T-cell (primary cell): Measurements from ENCODE around the gene MCRIP2. TPM values are rescaled to one million over a fixed set of nuclear protein-coding genes. Genes with fewer than 3 reads are reported as not detected.

Experiments used
- ATAC-seq, 4 experiments: fragments of 200-7000 bp in 3 of 4; fragments of 150-1000 bp in 1 of 4; cut with Tn5 transposase; replicated peaks in 1 of 4; 1 replicate in 3 of 4; 2 replicates in 1 of 4; pipeline ENCODE4 v1.10.0; 2021; ENCODE audit warnings: moderate library complexity in 3 of 4, mild to moderate bottlenecking in 2 of 4, moderate number of reproducible peaks in 1 of 4
- CTCF ChIA-PET, 2 donors: fragments of 300-600 bp; sonication (Branson Sonifier 250); formaldehyde crosslinking; loops; one replicate each; lab custom pipeline; 2022; ENCODE audit warnings: antibody characterized with exemption in 2 of 2; lab: Charles Lee
- POLR2A ChIA-PET, 2 donors: fragments of 300-600 bp; sonication (Branson Sonifier 250); formaldehyde crosslinking; loops; one replicate each; lab custom pipeline; 2022; ENCODE audit warnings: antibody characterized with exemption in 2 of 2; lab: Charles Lee
- DNase-seq, 35 experiments: peaks; one replicate each; pipeline versions ENCODE4 v3.0.0 to v3.0.0-alpha.2; 2013 to 2023
- H3K27ac ChIP-seq: one replicate; pipeline ENCODE4 v1.5.1; 2013; ENCODE audit warnings: low read length
- H3K27me3 ChIP-seq, 2 experiments: replicated peaks in 1 of 2; 1 replicate in 1 of 2; 2 replicates in 1 of 2; pipeline versions ENCODE4 v1.6.1 to v1.7.0; 2013; ENCODE audit warnings: low read length in 1 of 2, mixed read lengths in 1 of 2; ENCODE audit not compliant: control insufficient read depth in 2 of 2, insufficient read depth in 2 of 2; ENCODE audit errors: extremely low read depth in 1 of 2
- H3K36me3 ChIP-seq, 2 donors: 1 replicate in 1 of 2; 2 replicates in 1 of 2; pipeline versions ENCODE4 v1.6.1 to v1.7.0; 2013; ENCODE audit warnings: low read length in 1 of 2; ENCODE audit not compliant: control insufficient read depth in 2 of 2, insufficient read depth in 1 of 2; ENCODE audit errors: extremely low read depth in 1 of 2
- H3K4me1 ChIP-seq, 2 experiments: 1 replicate in 1 of 2; 2 replicates in 1 of 2; pipeline versions ENCODE4 v1.6.1 to v1.7.0; 2013; ENCODE audit warnings: low read length in 2 of 2, mixed read lengths in 1 of 2; ENCODE audit not compliant: insufficient read depth in 2 of 2, control insufficient read depth in 1 of 2; ENCODE audit errors: extremely low read depth in 1 of 2
- H3K4me3 ChIP-seq, 2 donors: 1 replicate in 1 of 2; 2 replicates in 1 of 2; pipeline versions ENCODE4 v1.5.1 to v1.7.0; 2013; ENCODE audit warnings: mild to moderate bottlenecking in 2 of 2, low read length in 1 of 2, moderate library complexity in 1 of 2; ENCODE audit not compliant: control insufficient read depth in 1 of 2; ENCODE audit errors: extremely low read depth in 1 of 2
- H3K9me3 ChIP-seq: 2 replicates; pipeline ENCODE4 v1.7.0; 2013
- H3K27ac Mint-ChIP-seq, 2 donors: one replicate each; pipeline ENCODE4 v1.8.0; 2020 to 2021; ENCODE audit warnings: mild to moderate bottlenecking in 2 of 2, mixed read lengths in 2 of 2
- H3K27me3 Mint-ChIP-seq, 2 donors: one replicate each; pipeline ENCODE4 v1.8.0; 2021 to 2022; ENCODE audit warnings: mixed read lengths in 2 of 2
- H3K36me3 Mint-ChIP-seq: one replicate; pipeline ENCODE4 v1.8.0; 2021; ENCODE audit warnings: mixed read lengths
- H3K4me1 Mint-ChIP-seq, 3 donors: one replicate each; pipeline ENCODE4 v1.8.0; 2020 to 2022; ENCODE audit warnings: mixed read lengths in 3 of 3, mild to moderate bottlenecking in 1 of 3
- H3K4me3 Mint-ChIP-seq, 3 donors: one replicate each; pipeline ENCODE4 v1.8.0; 2020 to 2022; ENCODE audit warnings: mild to moderate bottlenecking in 3 of 3, mixed read lengths in 3 of 3, moderate library complexity in 3 of 3
- H3K9me3 Mint-ChIP-seq, 3 donors: one replicate each; pipeline ENCODE4 v1.8.0; 2020 to 2022; ENCODE audit warnings: mixed read lengths in 3 of 3
- WGBS: methylation state at CpG from one replicate; pipeline ENCODE4 v1.1.5; 2013; ENCODE audit warnings: missing lambda C conversion rate; ENCODE audit not compliant: insufficient coverage; 5-methylcytosine and 5-hydroxymethylcytosine counted together
- total RNA-seq, 35 experiments: library from RNA in 6 of 35; stranded (reverse) in 6 of 35; fragments of 120-200 nt in 1 of 35; gene quantifications; one replicate each; pipeline versions ENCODE4 v1.2.1 to v1.2.4 and lab custom pipeline; 2013 to 2026

MCRIP2 gene
- total RNA-seq, 5 donors from 2014 or later (not counting 1 experiment from before 2014, with no cell fraction given) = 19.1 to 43.0 (median 40.0) TPM

GRCh38 chr16:693766-694165 lies 52.1 kb downstream of the MCRIP2 start:
- no peaks in the 10 kb centered on the region for H3K27me3 Mint-ChIP-seq
- CTCF ChIA-PET = no interaction called here
- WGBS = 10% methylated on average over 37 of the region's 37 CpGs
- peak overlapping the region in 2 of 3 donors; percentile 17 to 82 for H3K4me3 Mint-ChIP-seq
- POLR2A ChIA-PET = no interaction called here
- H3K27ac Mint-ChIP-seq = no peak overlapping the region
- H3K9me3 ChIP-seq = no peaks in the 10 kb centered on the region
- peaks cover 0 to 33% of the 10 kb centered on the region in 2 experiments for H3K27me3 ChIP-seq
- H3K4me1 Mint-ChIP-seq = peaks cover 20 to 43% (median 42%) of the 10 kb centered on the region in 3 donors
- ATAC-seq (no peak), DNase-seq (peak in 16 of 35 experiments; percentile 22 to 62 (median 48))
- H3K4me1 ChIP-seq = peaks cover 18 to 62% of the 10 kb centered on the region in 2 experiments
- H3K36me3 Mint-ChIP-seq = no peaks in the 10 kb centered on the region
- no peaks in the 10 kb centered on the region for H3K9me3 Mint-ChIP-seq
- H3K27ac ChIP-seq = peak overlapping the region; percentile 34
- peak overlapping the region in 1 of 2 donors; percentile 11 for H3K4me3 ChIP-seq
- H3K36me3 ChIP-seq = no peaks in the 10 kb centered on the region

DNA sequence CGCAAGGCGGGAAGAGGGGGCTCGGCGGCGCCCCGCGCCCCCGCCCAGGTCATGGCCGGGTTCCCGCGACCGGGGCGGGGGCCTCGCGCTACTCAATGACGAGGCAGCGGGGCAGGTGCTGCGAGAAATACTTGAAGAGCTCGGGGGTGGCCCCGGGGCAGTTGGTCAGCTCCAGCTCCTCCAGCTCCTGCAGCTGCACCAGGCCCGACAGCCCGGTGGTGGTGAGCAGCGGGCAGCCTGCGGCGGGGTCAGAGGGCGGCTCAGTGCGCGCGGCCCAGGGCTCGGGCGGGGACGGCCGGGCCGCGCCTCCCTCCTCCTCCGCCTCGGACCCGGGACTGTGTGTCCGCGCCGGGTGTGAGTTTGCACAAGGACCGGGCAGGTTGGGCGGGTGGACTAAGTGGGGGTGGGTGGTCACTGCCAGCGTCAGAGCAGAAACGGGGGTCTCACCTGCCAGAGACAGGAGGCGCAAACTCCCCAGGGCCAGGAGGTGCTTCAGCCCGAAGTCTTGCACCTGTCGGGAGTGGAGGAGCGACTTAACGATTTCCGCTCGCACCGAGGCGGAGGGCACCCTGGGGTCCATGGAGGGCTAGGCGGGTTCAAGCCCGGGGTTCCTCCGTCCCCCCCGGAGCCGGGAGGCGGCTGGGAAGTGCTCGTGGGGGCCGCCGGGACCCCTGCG lies 52.7 kb downstream of the MCRIP2 start:
- Mint-ChIP-seq H3K36me3 (no peaks in the 10 kb centered on the region), H3K4me3 (peak overlapping the region; percentile 72 to 82 (median 75)), H3K4me1 (peaks cover 20 to 43% (median 41%) of the 10 kb centered on the region in 3 donors), H3K9me3 (no peaks in the 10 kb centered on the region), H3K27me3 (no peaks in the 10 kb centered on the region), H3K27ac (peak overlapping the region in 1 of 2 donors; percentile 66)
- Histone ChIP-seq H3K36me3 (no peaks in the 10 kb centered on the region), H3K4me3 (peak overlapping the region; percentile 66 to 71), H3K27me3 (peaks cover 0 to 36% of the 10 kb centered on the region in 2 experiments), H3K9me3 (no peaks in the 10 kb centered on the region), H3K27ac (no peak overlapping the region), H3K4me1 (peaks cover 19 to 62% of the 10 kb centered on the region in 2 experiments)
- ChIA-PET POLR2A (no interaction called here), CTCF (no interaction called here)
- WGBS = 5% methylated on average over 54 of the region's 64 CpGs
- ATAC-seq = peak in 2 of 4 experiments; percentile 2 to 15
- DNase-seq = peak in 2 of 35 experiments; percentile 24 to 45

- Histone ChIP-seq H3K27ac (no peak overlapping the region), H3K4me3 (peak overlapping the region; percentile 66 to 71), H3K9me3 (no peaks in the 10 kb centered on the region), H3K4me1 (peaks cover 14 to 62% of the 10 kb centered on the region in 2 experiments), H3K27me3 (peaks cover 0 to 39% of the 10 kb centered on the region in 2 experiments), H3K36me3 (no peaks in the 10 kb centered on the region)
- peak; percentile 1 to 17 (median 2) for ATAC-seq
- CTCF ChIA-PET = interaction anchor here in 1 of 2 donors (1.1 kb wide), 1 partner anchor 16 kb away, joined by 5 read pairs; no protein-coding TSS in a partner anchor
- H3K9me3 Mint-ChIP-seq = no peaks in the 10 kb centered on the region
- no peak overlapping the region for H3K27ac Mint-ChIP-seq
- H3K4me3 Mint-ChIP-seq = peak overlapping the region; percentile 28 to 82 (median 72)
- 2% methylated on average over 17 of the region's 37 CpGs for WGBS
- no peaks in the 10 kb centered on the region for H3K36me3 Mint-ChIP-seq
- DNase-seq = no peak
- POLR2A ChIA-PET = interaction anchor here in 1 of 2 donors (0.6 kb wide), 1 partner anchor 19 kb away, joined by 6 read pairs; no protein-coding TSS in a partner anchor
- H3K27me3 Mint-ChIP-seq = no peaks in the 10 kb centered on the region
- H3K4me1 Mint-ChIP-seq = peaks cover 20 to 44% (median 37%) of the 10 kb centered on the region in 3 donors
These were observed 53.3 kb downstream of the MCRIP2 start for GRCh38 chr16:694863-695354.

DNA sequence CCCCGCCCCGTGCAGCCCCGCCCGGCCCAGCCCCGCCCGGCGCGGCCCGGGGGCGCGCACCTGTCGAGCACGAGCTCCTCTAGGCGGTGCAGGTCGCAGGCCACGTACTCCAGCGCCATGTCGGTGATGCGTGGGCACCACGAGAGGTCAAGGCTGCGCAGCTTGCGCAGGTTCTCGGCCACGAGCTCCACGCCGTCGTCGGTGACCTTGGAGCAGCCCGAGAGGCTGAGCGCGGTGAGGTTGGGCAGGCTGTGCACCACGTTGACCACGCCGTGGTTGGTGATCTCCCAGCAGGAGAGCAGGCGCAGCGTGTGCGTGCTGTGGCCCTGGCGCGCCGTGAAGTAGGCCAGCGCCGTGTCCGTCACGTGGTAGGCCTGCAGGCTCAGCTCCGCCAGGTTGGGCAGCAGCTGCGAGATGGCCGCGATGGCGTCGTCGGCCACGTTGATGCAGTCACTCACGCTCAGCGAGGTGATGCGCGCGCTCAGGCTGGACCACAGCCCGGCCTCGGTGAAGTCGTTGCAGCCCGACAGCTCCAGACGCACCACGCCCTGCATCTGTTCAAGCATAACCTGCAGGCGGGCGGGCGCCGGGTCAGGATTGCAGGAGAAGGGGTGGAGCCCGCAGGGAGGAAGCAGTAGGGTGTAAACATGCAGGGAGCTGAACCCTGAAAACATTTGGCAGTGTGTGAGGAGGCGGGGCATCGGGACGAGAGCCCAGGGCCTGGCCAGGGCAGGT lies 53.9 kb downstream of the MCRIP2 start:
- Histone ChIP-seq H3K4me3 (peak overlapping the region; percentile 69 to 71), H3K4me1 (peaks cover 14 to 64% of the 10 kb centered on the region in 2 experiments)

More for the DNA sequence above, 53.9 kb downstream of the MCRIP2 start:
- 1% methylated on average over 62 of the region's 71 CpGs for WGBS
- H3K36me3 ChIP-seq = no peaks in the 10 kb centered on the region
- Mint-ChIP-seq H3K27me3 (no peaks in the 10 kb centered on the region), H3K36me3 (no peaks in the 10 kb centered on the region), H3K4me3 (peak overlapping the region; percentile 82 to 84 (median 84)), H3K9me3 (no peaks in the 10 kb centered on the region), H3K27ac (peak overlapping the region; percentile 84 to 91), H3K4me1 (peaks cover 20 to 44% (median 35%) of the 10 kb centered on the region in 3 donors)
- no peaks in the 10 kb centered on the region for H3K9me3 ChIP-seq
- peak overlapping the region; percentile 39 for H3K27ac ChIP-seq
- ATAC-seq (peak; percentile 72 to 83 (median 76)), DNase-seq (peak in 32 of 35 experiments; percentile 25 to 80 (median 54))
- ChIA-PET CTCF (interaction anchor here in 1 of 2 donors (1.1 kb wide), 1 partner anchor 16 kb away, joined by 5 read pairs; no protein-coding TSS in a partner anchor), POLR2A (interaction anchor here in 1 of 2 donors (0.6 kb wide), 1 partner anchor 19 kb away, joined by 6 read pairs; no protein-coding TSS in a partner anchor)
- H3K27me3 ChIP-seq = peaks cover 0 to 45% of the 10 kb centered on the region in 2 experiments

Other genes starting within 250 kb of the MCRIP2 start
- 10 to 100 TPM; 32.5 to 48.4 (median 41.3) TPM for gene NME4, start 244.6 kb upstream of the MCRIP2 start, total RNA-seq
- 10 to 100 TPM; 10.5 to 17.6 (median 11.3) TPM for gene DECR2, start 239.9 kb upstream of the MCRIP2 start, total RNA-seq
- 10 to 100 TPM; 36.9 to 49.0 (median 44.1) TPM for gene RAB11FIP3, start 216.2 kb upstream of the MCRIP2 start, total RNA-seq
- 10 to 100 TPM; 61.7 to 89.0 (median 82.7) TPM for gene CAPN15, start 114.1 kb upstream of the MCRIP2 start, total RNA-seq
- gene PRR35, start 81.4 kb upstream of the MCRIP2 start, total RNA-seq = not detected
- 1 to 10 TPM; 1.3 to 5.0 (median 3.6) TPM for gene NHLRC4, start 74.8 kb upstream of the MCRIP2 start, total RNA-seq
- 10 to 100 TPM; 38.2 to 86.9 (median 63.1) TPM for gene PIGQ, start 71.9 kb upstream of the MCRIP2 start, total RNA-seq
- gene RAB40C, start 51.8 kb upstream of the MCRIP2 start, total RNA-seq = 10 to 100 TPM; 14.1 to 28.0 (median 24.4) TPM
- 1 to 10 TPM in 3 of 5 donors, under 1 TPM in 2; 0.15 to 1.5 (median 1.0) TPM for gene WFIKKN1, start 10.8 kb upstream of the MCRIP2 start, total RNA-seq
- gene METTL26, start 5.5 kb upstream of the MCRIP2 start, total RNA-seq = 10 to 100 TPM; 42.1 to 94.0 (median 87.2) TPM
- 10 to 100 TPM; 19.7 to 35.7 (median 23.4) TPM for gene WDR90, start 7.5 kb downstream of the MCRIP2 start, total RNA-seq
- 100 to 1,000 TPM; 181 to 320 (median 286) TPM for gene RHOT2, start 26.3 kb downstream of the MCRIP2 start, total RNA-seq
- gene RHBDL1, start 33.8 kb downstream of the MCRIP2 start, total RNA-seq = 1 to 10 TPM; 2.0 to 3.6 (median 2.5) TPM
- gene STUB1, start 38.6 kb downstream of the MCRIP2 start, total RNA-seq = 100 to 1,000 TPM in 3 of 5 donors, 10 to 100 TPM in 2; 67.3 to 119 (median 114) TPM
- gene JMJD8, start 42.5 kb downstream of the MCRIP2 start, total RNA-seq = 10 to 100 TPM; 27.3 to 54.4 (median 49.1) TPM
- gene WDR24, start 48.6 kb downstream of the MCRIP2 start, total RNA-seq = 10 to 100 TPM; 10.7 to 22.4 (median 18.4) TPM
- gene FBXL16, start 64.0 kb downstream of the MCRIP2 start, total RNA-seq = 10 to 100 TPM; 16.4 to 65.5 (median 50.2) TPM
- gene METRN, start 73.3 kb downstream of the MCRIP2 start, total RNA-seq = 10 to 100 TPM in 3 of 5 donors, 1 to 10 TPM in 2; 4.2 to 18.2 (median 12.0) TPM
- gene ANTKMT, start 79.3 kb downstream of the MCRIP2 start, total RNA-seq = 10 to 100 TPM; 22.9 to 38.8 (median 27.2) TPM
- gene CCDC78, start 84.6 kb downstream of the MCRIP2 start, total RNA-seq = 10 to 100 TPM in 1 of 5 donors, 1 to 10 TPM in 4; 3.1 to 17.1 (median 8.6) TPM
- 10 to 100 TPM in 4 of 5 donors, 1 to 10 TPM in 1; 9.9 to 50.1 (median 31.6) TPM for gene HAGHL, start 85.3 kb downstream of the MCRIP2 start, total RNA-seq
- gene CIAO3, start 99.2 kb downstream of the MCRIP2 start, total RNA-seq = 10 to 100 TPM; 36.2 to 69.1 (median 58.6) TPM
- gene MSLN, start 118.9 kb downstream of the MCRIP2 start, total RNA-seq = under 1 TPM in 2 of 5 donors, not detected in 3; 0.55 to 0.60 TPM
- 10 to 100 TPM; 16.0 to 35.3 (median 34.5) TPM for gene RPUSD1, start 146.6 kb downstream of the MCRIP2 start, total RNA-seq
- 10 to 100 TPM; 29.6 to 73.2 (median 49.5) TPM for gene CHTF18, start 146.8 kb downstream of the MCRIP2 start, total RNA-seq
- gene GNG13, start 158.9 kb downstream of the MCRIP2 start, total RNA-seq = not detected